OCI-LY1 (cell line): ENCODE measurements around the gene KLC1.
"Not testable (repeated sequence)": the region's sequence is repeated elsewhere in the genome, so short reads cannot be mapped to it uniquely, and the experiment has no call there.

ENCODE experiments used
- H2AFZ ChIP-seq: fragments of 200-600 bp; sonication (generic), shearing (Covaris generic); 2 replicates; pipeline ENCODE4 v1.6.0; 2014; ENCODE audit warnings: antibody characterized with exemption, mild to moderate bottlenecking, low read length
- H3F3A ChIP-seq: fragments of 200-600 bp; sonication (generic), shearing (Covaris generic); 2 replicates; pipeline ENCODE4 v1.6.0; 2014; ENCODE audit warnings: mild to moderate bottlenecking, antibody characterized with exemption, low read length, moderate library complexity; ENCODE audit not compliant: insufficient read depth
- H3K27ac ChIP-seq: fragments of 200-600 bp; sonication (generic); 2 replicates; pipeline ENCODE4 v1.5.1; 2014; ENCODE audit warnings: low read length, mixed run types, mild to moderate bottlenecking, low read depth; ENCODE audit not compliant: poor library complexity, severe bottlenecking
- H3K27me3 ChIP-seq: fragments of 200-600 bp; sonication (generic); 2 replicates; pipeline ENCODE4 v1.6.0; 2014; ENCODE audit warnings: antibody characterized with exemption, mild to moderate bottlenecking, low read length, moderate library complexity; ENCODE audit not compliant: insufficient read depth
- H3K36me3 ChIP-seq: fragments of 200-600 bp; sonication (generic); 2 replicates; pipeline ENCODE4 v1.6.1; 2014; ENCODE audit warnings: mild to moderate bottlenecking, antibody characterized with exemption, low read length, moderate library complexity, mixed read lengths; ENCODE audit not compliant: insufficient read depth
- H3K4me1 ChIP-seq: fragments of 200-600 bp; sonication (generic); 2 replicates; pipeline ENCODE4 v1.5.1; 2014; ENCODE audit warnings: mild to moderate bottlenecking, low read length, moderate library complexity; ENCODE audit not compliant: insufficient read depth, severe bottlenecking
- H3K4me2 ChIP-seq: fragments of 200-600 bp; sonication (generic), shearing (Covaris generic); 2 replicates; pipeline ENCODE4 v1.6.1; 2014; ENCODE audit warnings: low read length
- H3K4me3 ChIP-seq: fragments of 200-600 bp; sonication (generic); 2 replicates; pipeline ENCODE4 v1.5.1; 2014; ENCODE audit warnings: low read length, low read depth, mild to moderate bottlenecking, mixed read lengths; ENCODE audit not compliant: poor library complexity, severe bottlenecking
- H3K79me2 ChIP-seq: fragments of 200-600 bp; shearing (Covaris generic); 2 replicates; pipeline ENCODE4 v1.6.1; 2016; ENCODE audit warnings: mixed run types, low read length, mixed read lengths; ENCODE audit not compliant: insufficient read depth
- H3K9ac ChIP-seq: fragments of 200-600 bp; sonication (generic), shearing (Covaris generic); 2 replicates; pipeline ENCODE4 v1.6.1; 2014; ENCODE audit warnings: mild to moderate bottlenecking, low read length, mixed read lengths
- H3K9me2 ChIP-seq: fragments of 200-600 bp; sonication (generic), shearing (Covaris generic); 2 replicates; pipeline ENCODE4 v1.6.1; 2014; ENCODE audit warnings: low read depth, mild to moderate bottlenecking, low read length, mixed read lengths
- H3K9me3 ChIP-seq: fragments of 200-600 bp; shearing (Covaris generic); 2 replicates; pipeline ENCODE4 v1.6.1; 2014; ENCODE audit warnings: low read length, mixed read lengths
- H4K20me1 ChIP-seq: fragments of 200-600 bp; sonication (generic), shearing (Covaris generic); 2 replicates; pipeline ENCODE4 v1.6.0; 2016; ENCODE audit warnings: mild to moderate bottlenecking, low read length; ENCODE audit not compliant: insufficient read depth
- CTCF ChIP-seq: fragments of 200-600 bp; sonication (generic), shearing (Covaris generic); IDR thresholded peaks from 2 replicates; pipeline ENCODE4 v1.5.1; 2017; ENCODE audit warnings: mild to moderate bottlenecking, antibody characterized with exemption, low read length, moderate library complexity, mixed read lengths
- EZH2 ChIP-seq: fragments of 200-600 bp; sonication (generic), shearing (Covaris generic); IDR thresholded peaks from 2 replicates; pipeline ENCODE4 v1.8.0; 2017; ENCODE audit warnings: borderline replicate concordance, mixed run types, mild to moderate bottlenecking, antibody characterized with exemption, low read length, moderate library complexity, mixed read lengths

The KLC1 gene

GRCh38 chr14:103607822-103608221 is 21.2 kb upstream of the KLC1 start:
- 0 out of 2 replicates have a peak, but pooled peaks cover 4% of the 10 kb centered on the region for H3K27me3 ChIP-seq
- no peak overlapping the region for H2AFZ ChIP-seq
- H3K36me3 ChIP-seq = no peaks in the 10 kb centered on the region
- no peaks in the 10 kb centered on the region for H3F3A ChIP-seq
- peak overlapping the region; percentile 21 for H3K4me3 ChIP-seq
- no peak overlapping the region for H3K27ac ChIP-seq
- peaks cover 4% of the 10 kb centered on the region for H3K9me3 ChIP-seq
- peak overlapping the region; percentile 48; the same call in 1 of the 2 replicates for H3K4me2 ChIP-seq
- H3K9me2 ChIP-seq = no peaks in the 10 kb centered on the region
- H3K79me2 ChIP-seq = no peaks in the 10 kb centered on the region
- no peak for TF ChIP-seq EZH2
- TF ChIP-seq CTCF = no peak
- peaks cover 15% of the 10 kb centered on the region for H3K4me1 ChIP-seq
- H4K20me1 ChIP-seq = no peaks in the 10 kb centered on the region
- H3K9ac ChIP-seq = no peak overlapping the region

- not testable (repeated sequence) for H3K36me3 ChIP-seq, H3K9me2 ChIP-seq, H3K4me3 ChIP-seq, H2AFZ ChIP-seq, H3K27ac ChIP-seq, H3K79me2 ChIP-seq, H3K9ac ChIP-seq, H4K20me1 ChIP-seq, H3K4me2 ChIP-seq, H3F3A ChIP-seq, H3K9me3 ChIP-seq, H3K27me3 ChIP-seq
- peaks cover 15% of the 10 kb centered on the region for H3K4me1 ChIP-seq
Observed at GRCh38 chr14:103609081-103609480, 19.9 kb upstream of the KLC1 start.

- Histone ChIP-seq H3F3A (no peaks in the 10 kb centered on the region), H3K4me2 (no peak overlapping the region), H4K20me1 (no peaks in the 10 kb centered on the region), H3K36me3 (no peaks in the 10 kb centered on the region), H3K9ac (no peak overlapping the region), H3K4me3 (no peak overlapping the region), H3K4me1 (peaks cover 15% of the 10 kb centered on the region), H3K79me2 (no peaks in the 10 kb centered on the region), H2AFZ (no peak overlapping the region), H3K9me2 (no peaks in the 10 kb centered on the region), H3K27me3 (0 out of 2 replicates have a peak, but pooled peaks cover 4% of the 10 kb centered on the region), H3K27ac (no peak overlapping the region), H3K9me3 (peaks cover 4% of the 10 kb centered on the region)
- TF ChIP-seq EZH2 = no peak
- no peak for TF ChIP-seq CTCF
Observed at GRCh38 chr14:103611215-103611614, 17.8 kb upstream of the KLC1 start.

GRCh38 chr14:103613517-103613916 is 15.5 kb upstream of the KLC1 start:
- no peak for TF ChIP-seq EZH2
- TF ChIP-seq CTCF = no peak
- no peak overlapping the region for H3K9ac ChIP-seq
- no peak overlapping the region for H3K27ac ChIP-seq
- H3K9me2 ChIP-seq = no peaks in the 10 kb centered on the region
- H3K36me3 ChIP-seq = no peaks in the 10 kb centered on the region
- H3K27me3 ChIP-seq = peaks cover 7% of the 10 kb centered on the region; the same call in 1 of the 2 replicates
- H3K79me2 ChIP-seq = no peaks in the 10 kb centered on the region
- H3K4me2 ChIP-seq = no peak overlapping the region
- no peaks in the 10 kb centered on the region for H3K4me1 ChIP-seq
- H3F3A ChIP-seq = no peaks in the 10 kb centered on the region
- no peak overlapping the region for H3K4me3 ChIP-seq
- H2AFZ ChIP-seq = no peak overlapping the region
- peaks cover 4% of the 10 kb centered on the region for H3K9me3 ChIP-seq
- H4K20me1 ChIP-seq = no peaks in the 10 kb centered on the region
